Smooth muscle cell (in vitro differentiated cells): ENCODE data around the gene RPS23. TPM values are rescaled to one million over a fixed set of nuclear protein-coding genes. Genes with fewer than 3 reads are reported as not detected.
A peak's percentile ranks its signal among the peaks of the same experiment; 100 is the strongest.

ENCODE experiments used
- DNase-seq: peaks from one replicate; lab custom pipeline; 2025; ENCODE audit not compliant: unreplicated experiment; lab: John Stamatoyannopoulos, UW
- H2AFZ ChIP-seq: fragments of 200-600 bp; sonication (generic); 2 replicates; pipeline ENCODE4 v1.6.0; 2016; ENCODE audit warnings: antibody characterized with exemption, low read depth, mild to moderate bottlenecking
- H3F3A ChIP-seq: fragments of 200-600 bp; sonication (generic); 2 replicates; pipeline ENCODE4 v1.6.0; 2017; ENCODE audit warnings: antibody characterized with exemption, low read depth
- H3K27ac ChIP-seq: fragments of 200-600 bp; sonication (generic); 2 replicates; pipeline ENCODE4 v1.5.1; 2016; ENCODE audit warnings: low read depth, mild to moderate bottlenecking
- H3K27me3 ChIP-seq: fragments of 200-600 bp; sonication (generic); 2 replicates; pipeline ENCODE4 v1.6.1; 2016; ENCODE audit warnings: low read depth, mild to moderate bottlenecking
- H3K36me3 ChIP-seq: fragments of 200-600 bp; sonication (generic); 2 replicates; pipeline ENCODE4 v1.5.1; 2016; ENCODE audit warnings: low read depth
- H3K4me1 ChIP-seq: fragments of 200-600 bp; sonication (generic); 2 replicates; pipeline ENCODE4 v1.5.1; 2016; ENCODE audit warnings: low read depth
- H3K4me2 ChIP-seq: fragments of 200-600 bp; sonication (generic); 2 replicates; pipeline ENCODE4 v1.6.0; 2016; ENCODE audit warnings: mild to moderate bottlenecking
- H3K4me3 ChIP-seq: fragments of 200-600 bp; sonication (generic); 2 replicates; pipeline ENCODE4 v1.5.1; 2016; ENCODE audit warnings: mild to moderate bottlenecking
- H3K79me2 ChIP-seq: fragments of 200-600 bp; sonication (generic); 2 replicates; pipeline ENCODE4 v1.6.0; 2016; ENCODE audit warnings: low read depth, mild to moderate bottlenecking
- H3K9ac ChIP-seq: fragments of 200-600 bp; sonication (generic); 2 replicates; pipeline ENCODE4 v1.6.0; 2016; ENCODE audit warnings: low read depth
- H3K9me3 ChIP-seq: fragments of 200-600 bp; sonication (generic); replicated peaks from 2 replicates; pipeline ENCODE4 v1.5.1; 2016; ENCODE audit warnings: low read depth
- H4K20me1 ChIP-seq: fragments of 200-600 bp; sonication (generic); 2 replicates; pipeline ENCODE4 v1.6.0; 2016; ENCODE audit warnings: low read depth
- WGBS: methylation state at CpG from one replicate; pipeline ENCODE4 v1.1.7; 2016; ENCODE audit warnings: low lambda C conversion rate; 5-methylcytosine and 5-hydroxymethylcytosine counted together
- polyA plus RNA-seq: library from polyadenylated mRNA; unstranded; fragments of >200 nt; fragmentation: Nextera tagmentation; extraction: Ambion mirVana; gene quantifications from 2 replicates; pipeline ENCODE4 v1.2.1, GENCODE V29; 2016
- total RNA-seq: library from RNA; depleted of rRNA; stranded (reverse); fragments of >200 nt; gene quantifications from 2 replicates; pipeline ENCODE4 v1.2.3, GENCODE V29; 2014
- TF ChIP-seq, protein P1 (sequence below): fragments of 200-600 bp; sonication (generic); IDR thresholded peaks from 2 replicates; pipeline ENCODE4 v1.5.1; 2017; ENCODE audit warnings: borderline replicate concordance, mild to moderate bottlenecking, antibody characterized with exemption; ENCODE audit not compliant: insufficient read depth, poor library complexity, severe bottlenecking

The RPS23 gene
- total and polyA plus RNA-seq, 2 experiments from 2014 or later, result 818 to 3,121 TPM

DNA sequence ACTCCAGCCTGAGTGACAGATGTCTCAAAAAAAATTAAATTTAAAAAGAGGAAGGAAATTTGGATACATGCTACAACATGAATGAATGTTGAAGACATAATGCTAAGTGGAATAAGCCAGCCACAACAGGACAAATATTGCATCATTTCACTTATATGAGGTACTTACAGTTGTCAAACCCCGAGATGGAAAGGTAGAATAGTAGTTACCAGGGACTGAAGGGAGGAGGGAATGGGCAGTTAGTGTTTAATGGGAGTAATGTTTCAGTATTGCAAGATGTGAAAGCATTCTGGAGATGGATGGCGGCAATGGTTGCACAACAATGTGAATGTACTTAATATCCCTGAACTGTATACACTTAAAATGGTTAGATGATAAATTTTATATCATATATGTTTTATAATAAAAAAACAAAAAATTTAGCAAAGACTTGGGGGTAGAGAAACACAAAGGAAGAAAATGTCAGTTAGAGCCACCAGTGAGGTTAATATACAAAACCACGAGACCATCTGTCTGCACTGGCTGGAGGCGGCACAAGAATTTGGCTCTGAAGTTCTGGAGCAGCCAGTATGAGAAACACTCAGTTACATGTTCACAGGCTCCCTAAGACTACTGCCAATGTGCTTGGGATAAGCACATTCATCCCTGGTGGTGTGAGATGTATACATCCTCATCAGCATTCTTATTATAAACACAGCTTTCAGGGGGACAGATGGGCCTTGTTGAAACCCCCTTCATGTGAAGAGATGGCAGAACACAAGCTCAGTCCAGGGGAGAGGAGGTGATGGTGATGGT lies 37.0 kb upstream of the RPS23 start:
- Histone ChIP-seq H3K4me1 (peaks cover 20% of the 10 kb centered on the region), H3K79me2 (no peaks in the 10 kb centered on the region), H3K9me3 (no peaks in the 10 kb centered on the region), H3K4me2 (peak overlapping the region; percentile 39), H3K4me3 (no peak overlapping the region), H3K9ac (no peak overlapping the region), H3K36me3 (no peaks in the 10 kb centered on the region), H3K27ac (peak overlapping the region; percentile 66), H3K27me3 (no peaks in the 10 kb centered on the region), H3F3A (peaks cover 10% of the 10 kb centered on the region), H2AFZ (no peak overlapping the region), H4K20me1 (no peaks in the 10 kb centered on the region)
- no peak for DNase-seq
- 60% methylated on average over 4 of the region's 4 CpGs for WGBS
- TF ChIP-seq, protein P1, sequence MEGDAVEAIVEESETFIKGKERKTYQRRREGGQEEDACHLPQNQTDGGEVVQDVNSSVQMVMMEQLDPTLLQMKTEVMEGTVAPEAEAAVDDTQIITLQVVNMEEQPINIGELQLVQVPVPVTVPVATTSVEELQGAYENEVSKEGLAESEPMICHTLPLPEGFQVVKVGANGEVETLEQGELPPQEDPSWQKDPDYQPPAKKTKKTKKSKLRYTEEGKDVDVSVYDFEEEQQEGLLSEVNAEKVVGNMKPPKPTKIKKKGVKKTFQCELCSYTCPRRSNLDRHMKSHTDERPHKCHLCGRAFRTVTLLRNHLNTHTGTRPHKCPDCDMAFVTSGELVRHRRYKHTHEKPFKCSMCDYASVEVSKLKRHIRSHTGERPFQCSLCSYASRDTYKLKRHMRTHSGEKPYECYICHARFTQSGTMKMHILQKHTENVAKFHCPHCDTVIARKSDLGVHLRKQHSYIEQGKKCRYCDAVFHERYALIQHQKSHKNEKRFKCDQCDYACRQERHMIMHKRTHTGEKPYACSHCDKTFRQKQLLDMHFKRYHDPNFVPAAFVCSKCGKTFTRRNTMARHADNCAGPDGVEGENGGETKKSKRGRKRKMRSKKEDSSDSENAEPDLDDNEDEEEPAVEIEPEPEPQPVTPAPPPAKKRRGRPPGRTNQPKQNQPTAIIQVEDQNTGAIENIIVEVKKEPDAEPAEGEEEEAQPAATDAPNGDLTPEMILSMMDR, result no peak

DNA sequence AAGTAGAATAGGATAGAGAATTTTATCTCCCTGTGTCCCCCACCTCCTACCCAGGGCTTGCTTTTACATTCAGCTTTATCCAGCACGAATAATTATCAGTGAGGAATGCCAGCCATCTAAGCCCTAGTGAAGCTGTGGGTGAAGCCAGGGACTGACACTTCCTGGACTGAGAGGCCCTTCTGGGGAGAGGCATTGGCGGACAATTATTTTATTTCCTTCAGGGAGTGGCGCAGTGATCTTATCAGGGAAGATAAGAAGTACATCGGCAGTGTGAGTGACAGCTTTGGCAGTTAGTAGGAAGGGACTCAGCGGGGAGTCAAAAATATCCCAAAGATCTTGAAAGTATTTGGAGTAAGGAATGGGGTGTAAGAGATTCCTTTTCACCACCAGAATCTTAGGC lies 34.9 kb upstream of the RPS23 start:
- TF ChIP-seq, protein P1, result no peak
- peaks cover 27% of the 10 kb centered on the region for H3K4me1 ChIP-seq
- H4K20me1 ChIP-seq, result no peaks in the 10 kb centered on the region
- H3K9me3 ChIP-seq, result no peaks in the 10 kb centered on the region
- WGBS, result 14% methylated on average over 5 of the region's 5 CpGs
- H3F3A ChIP-seq, result peaks cover 23% of the 10 kb centered on the region
- peak overlapping the region; percentile 81 for H3K4me2 ChIP-seq
- no peaks in the 10 kb centered on the region for H3K79me2 ChIP-seq
- no peak overlapping the region for H3K9ac ChIP-seq
- no peaks in the 10 kb centered on the region for H3K27me3 ChIP-seq
- H3K4me3 ChIP-seq, result peak overlapping the region; percentile 19
- DNase-seq, result no peak
- no peak overlapping the region for H2AFZ ChIP-seq
- no peaks in the 10 kb centered on the region for H3K36me3 ChIP-seq
- H3K27ac ChIP-seq, result peak overlapping the region; percentile 66

DNA sequence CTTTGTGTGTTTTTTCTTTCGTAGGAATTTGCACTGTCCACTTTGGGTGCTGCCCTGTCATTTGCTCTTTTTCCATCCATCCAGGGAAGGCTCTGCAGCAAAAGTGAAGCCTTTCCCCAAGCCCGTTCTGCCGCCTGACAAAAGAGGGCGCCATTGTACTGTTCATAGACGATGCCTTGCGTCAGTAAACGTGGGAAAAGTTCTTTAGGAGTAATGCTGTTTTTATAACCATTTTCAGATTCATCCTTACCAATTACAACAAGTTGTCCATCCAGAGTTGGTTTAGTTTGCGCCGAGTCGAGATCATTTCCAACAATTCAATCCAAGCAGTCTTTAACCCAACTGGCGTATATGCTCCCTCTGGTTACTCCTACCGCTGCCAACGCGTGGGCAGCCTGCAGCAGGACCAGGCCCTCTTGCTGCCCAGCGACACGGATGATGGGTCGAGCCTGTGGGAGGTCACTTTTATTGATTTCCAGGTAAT lies 34.3 kb upstream of the RPS23 start:
- H2AFZ ChIP-seq, result no peak overlapping the region
- H3K79me2 ChIP-seq, result no peaks in the 10 kb centered on the region
- H3K36me3 ChIP-seq, result no peaks in the 10 kb centered on the region
- no peak overlapping the region for H3K9ac ChIP-seq
- no peaks in the 10 kb centered on the region for H3K9me3 ChIP-seq
- peak overlapping the region; percentile 19 for H3K4me3 ChIP-seq
- 26% methylated on average over 17 of the region's 17 CpGs for WGBS
- peak overlapping the region; percentile 66 for H3K27ac ChIP-seq
- DNase-seq, result peak; percentile 14
- H4K20me1 ChIP-seq, result no peaks in the 10 kb centered on the region
- H3K4me2 ChIP-seq, result peak overlapping the region; percentile 81
- TF ChIP-seq, protein P1, result peak; percentile 97
- no peaks in the 10 kb centered on the region for H3K27me3 ChIP-seq
- peaks cover 23% of the 10 kb centered on the region for H3F3A ChIP-seq
- H3K4me1 ChIP-seq, result peaks cover 33% of the 10 kb centered on the region
